ENCODE results near the gene CEP350.
A peak's percentile ranks its signal among the peaks of the same experiment; 100 is the strongest.

DNA sequence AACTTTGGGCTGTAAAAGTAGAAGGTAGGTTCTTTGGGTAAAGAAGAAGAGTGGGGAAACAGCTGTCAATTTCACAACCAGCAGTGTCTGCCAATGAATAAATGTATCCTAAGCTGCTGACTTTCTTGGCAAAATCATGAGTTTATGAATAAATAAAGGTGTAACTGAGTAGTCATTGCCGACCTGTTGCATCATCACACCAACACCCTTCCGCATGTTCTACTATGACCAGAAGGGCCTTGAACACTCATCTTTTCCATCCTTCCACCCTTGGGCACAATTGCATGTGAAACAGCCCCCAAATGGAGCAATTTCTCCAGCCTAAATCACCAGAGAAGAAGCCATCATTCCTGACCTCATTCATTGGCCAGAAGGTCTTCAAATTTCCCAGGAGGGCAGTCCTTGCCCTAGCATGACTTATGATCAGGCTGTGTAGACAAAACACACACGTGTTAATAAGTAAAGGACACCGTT lies 168.9 kb downstream of the CEP350 start:
- TF ChIP-seq, protein P1, sequence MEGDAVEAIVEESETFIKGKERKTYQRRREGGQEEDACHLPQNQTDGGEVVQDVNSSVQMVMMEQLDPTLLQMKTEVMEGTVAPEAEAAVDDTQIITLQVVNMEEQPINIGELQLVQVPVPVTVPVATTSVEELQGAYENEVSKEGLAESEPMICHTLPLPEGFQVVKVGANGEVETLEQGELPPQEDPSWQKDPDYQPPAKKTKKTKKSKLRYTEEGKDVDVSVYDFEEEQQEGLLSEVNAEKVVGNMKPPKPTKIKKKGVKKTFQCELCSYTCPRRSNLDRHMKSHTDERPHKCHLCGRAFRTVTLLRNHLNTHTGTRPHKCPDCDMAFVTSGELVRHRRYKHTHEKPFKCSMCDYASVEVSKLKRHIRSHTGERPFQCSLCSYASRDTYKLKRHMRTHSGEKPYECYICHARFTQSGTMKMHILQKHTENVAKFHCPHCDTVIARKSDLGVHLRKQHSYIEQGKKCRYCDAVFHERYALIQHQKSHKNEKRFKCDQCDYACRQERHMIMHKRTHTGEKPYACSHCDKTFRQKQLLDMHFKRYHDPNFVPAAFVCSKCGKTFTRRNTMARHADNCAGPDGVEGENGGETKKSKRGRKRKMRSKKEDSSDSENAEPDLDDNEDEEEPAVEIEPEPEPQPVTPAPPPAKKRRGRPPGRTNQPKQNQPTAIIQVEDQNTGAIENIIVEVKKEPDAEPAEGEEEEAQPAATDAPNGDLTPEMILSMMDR (IDR thresholded peaks at IDR 0.05): no peak
- TF ChIP-seq POLR2AphosphoS5 (IDR thresholded peaks at IDR 0.05): peak in 1 of 2 donors; percentile 51
